ENCODE results near the gene SPDEF.

SPDEF gene

GRCh38 chr6:34592208-34592952, 36.3 kb upstream of the SPDEF start:
- Histone ChIP-seq H3K27me3 (ENCODE audit: insufficient read depth, low read depth) (no peaks in the 10 kb centered on the region), H3K79me2 (ENCODE audit: insufficient read depth, low read depth) (peaks cover 17% of the 10 kb centered on the region; the same call in 1 of the 2 replicates), H3K4me2 (no peak overlapping the region), H3K9ac (no peak overlapping the region), H3K4me3 (IDR thresholded peaks at IDR 0.05; ENCODE audit: insufficient read depth, low read depth, low read length) (no peak overlapping the region), H3K4me1 (ENCODE audit: low read depth, poor library complexity, severe bottlenecking) (no peaks in the 10 kb centered on the region), H4K20me1 (ENCODE audit: insufficient read depth) (no peaks in the 10 kb centered on the region; the same call in 1 of the 2 replicates), H3K36me3 (ENCODE audit: insufficient read depth) (no peaks in the 10 kb centered on the region), H3K27ac (no peak overlapping the region), H2AFZ (ENCODE audit: low read depth) (no peak overlapping the region)
- TF ChIP-seq CTCF (conservative IDR thresholded peaks at IDR 0.05; ENCODE audit: low read depth, low read length): no peak

- Histone ChIP-seq H2AFZ (ENCODE audit: low read depth) (no peak overlapping the region), H3K79me2 (ENCODE audit: insufficient read depth, low read depth) (peaks cover 11% of the 10 kb centered on the region; the same call in 1 of the 2 replicates), H3K4me2 (no peak overlapping the region), H4K20me1 (ENCODE audit: insufficient read depth) (no peaks in the 10 kb centered on the region; the same call in 1 of the 2 replicates), H3K4me3 (IDR thresholded peaks at IDR 0.05; ENCODE audit: insufficient read depth, low read depth, low read length) (no peak overlapping the region), H3K9ac (no peak overlapping the region), H3K36me3 (ENCODE audit: insufficient read depth) (no peaks in the 10 kb centered on the region), H3K4me1 (ENCODE audit: low read depth, poor library complexity, severe bottlenecking) (peaks cover 8% of the 10 kb centered on the region), H3K27ac (no peak overlapping the region), H3K27me3 (ENCODE audit: insufficient read depth, low read depth) (no peaks in the 10 kb centered on the region)
- TF ChIP-seq CTCF (conservative IDR thresholded peaks at IDR 0.05; ENCODE audit: low read depth, low read length): no peak
Observed at GRCh38 chr6:34589691-34590090, 33.6 kb upstream of the SPDEF start.

- Histone ChIP-seq H3K4me3 (IDR thresholded peaks at IDR 0.05; ENCODE audit: insufficient read depth, low read depth, low read length) (no peak overlapping the region), H3K27me3 (ENCODE audit: insufficient read depth, low read depth) (no peaks in the 10 kb centered on the region), H4K20me1 (ENCODE audit: insufficient read depth) (no peaks in the 10 kb centered on the region; the same call in 1 of the 2 replicates), H3K4me1 (ENCODE audit: low read depth, poor library complexity, severe bottlenecking) (peaks cover 12% of the 10 kb centered on the region), H3K27ac (no peak overlapping the region), H3K36me3 (ENCODE audit: insufficient read depth) (no peaks in the 10 kb centered on the region), H3K4me2 (no peak overlapping the region), H3K9ac (no peak overlapping the region), H2AFZ (ENCODE audit: low read depth) (no peak overlapping the region), H3K79me2 (ENCODE audit: insufficient read depth, low read depth) (peaks cover 6% of the 10 kb centered on the region; the same call in 1 of the 2 replicates)
- no peak for TF ChIP-seq CTCF (conservative IDR thresholded peaks at IDR 0.05; ENCODE audit: low read depth, low read length)
Observed at GRCh38 chr6:34589140-34589539, 33.0 kb upstream of the SPDEF start.

GRCh38 chr6:34587851-34588250, 31.7 kb upstream of the SPDEF start:
- H3K27me3 ChIP-seq (ENCODE audit: insufficient read depth, low read depth): no peaks in the 10 kb centered on the region
- H2AFZ ChIP-seq (ENCODE audit: low read depth): no peak overlapping the region
- no peak overlapping the region for H3K27ac ChIP-seq
- peaks cover 12% of the 10 kb centered on the region for H3K4me1 ChIP-seq (ENCODE audit: low read depth, poor library complexity, severe bottlenecking)
- H4K20me1 ChIP-seq (ENCODE audit: insufficient read depth): no peaks in the 10 kb centered on the region; the same call in 1 of the 2 replicates
- H3K9ac ChIP-seq: no peak overlapping the region
- H3K36me3 ChIP-seq (ENCODE audit: insufficient read depth): no peaks in the 10 kb centered on the region
- no peak overlapping the region for H3K4me3 ChIP-seq (IDR thresholded peaks at IDR 0.05; ENCODE audit: insufficient read depth, low read depth, low read length)
- TF ChIP-seq CTCF (conservative IDR thresholded peaks at IDR 0.05; ENCODE audit: low read depth, low read length): no peak
- H3K4me2 ChIP-seq: no peak overlapping the region
- peaks cover 6% of the 10 kb centered on the region; the same call in 1 of the 2 replicates for H3K79me2 ChIP-seq (ENCODE audit: insufficient read depth, low read depth)

Measured in KMS-11 (cell line).